ENCODE results near the gene CTU2. TPM values are rescaled to one million over a fixed set of nuclear protein-coding genes. Genes with fewer than 3 reads are reported as not detected.

Gene CTU2
- total RNA-seq, 1 donor from 2014 or later: 15.0 TPM

DNA sequence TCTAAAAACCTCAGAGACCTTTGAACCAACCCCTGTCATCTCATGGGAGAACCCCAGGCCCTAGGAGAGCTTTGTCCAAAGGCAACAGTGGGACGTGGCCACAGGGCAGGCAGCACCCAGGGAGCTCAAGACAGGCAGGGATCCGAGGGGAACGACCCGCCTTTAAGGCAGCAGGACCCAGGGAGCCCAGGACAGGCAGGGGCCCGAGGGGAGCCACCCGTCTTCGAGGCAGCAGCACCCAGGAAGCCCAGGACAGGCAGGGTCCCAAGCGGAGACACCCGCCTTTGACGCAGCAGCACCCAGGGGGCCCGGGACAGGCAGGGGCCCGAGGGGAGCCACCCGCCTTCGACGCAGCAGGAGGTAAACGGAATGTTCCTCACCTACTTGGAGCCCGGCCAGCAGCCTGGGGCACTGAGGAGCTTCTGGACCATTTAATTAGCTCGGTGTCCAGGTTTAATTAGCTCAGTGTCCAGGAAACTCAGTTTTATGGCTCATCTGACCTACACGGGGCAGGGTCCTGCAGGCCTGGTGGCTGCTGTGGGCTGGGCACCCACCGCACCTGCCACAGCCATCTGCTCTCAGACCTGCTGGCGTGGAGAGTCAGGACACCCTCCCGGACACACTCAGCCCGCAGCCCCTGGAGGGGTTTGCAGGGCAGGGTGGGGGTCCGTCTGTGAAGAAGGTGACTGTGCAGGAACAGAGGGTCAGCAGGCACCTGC is 54.3 kb downstream of the CTU2 start:
- no peak for DNase-seq (ENCODE audit: low spot score)

DNA sequence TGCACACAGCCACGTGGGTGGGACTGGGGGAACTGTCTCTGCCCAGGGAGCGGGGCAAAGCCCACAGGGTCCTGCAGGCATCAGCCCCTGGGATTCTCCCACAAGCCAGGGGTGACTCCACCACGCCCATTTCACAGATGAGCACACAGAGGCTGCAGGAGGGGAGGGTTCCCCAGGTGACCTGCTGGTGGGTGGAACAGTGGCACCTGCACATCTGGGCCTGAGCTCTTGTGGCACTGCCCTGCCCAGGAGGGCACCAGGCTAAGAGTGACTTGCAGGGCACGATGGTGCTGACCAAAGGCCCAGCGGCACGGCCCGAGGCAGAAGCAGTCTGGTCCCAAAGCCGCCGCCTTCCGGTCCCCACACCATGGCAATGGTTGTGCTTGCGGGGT is 54.8 kb downstream of the CTU2 start:
- no peak for DNase-seq (ENCODE audit: low spot score)

DNA sequence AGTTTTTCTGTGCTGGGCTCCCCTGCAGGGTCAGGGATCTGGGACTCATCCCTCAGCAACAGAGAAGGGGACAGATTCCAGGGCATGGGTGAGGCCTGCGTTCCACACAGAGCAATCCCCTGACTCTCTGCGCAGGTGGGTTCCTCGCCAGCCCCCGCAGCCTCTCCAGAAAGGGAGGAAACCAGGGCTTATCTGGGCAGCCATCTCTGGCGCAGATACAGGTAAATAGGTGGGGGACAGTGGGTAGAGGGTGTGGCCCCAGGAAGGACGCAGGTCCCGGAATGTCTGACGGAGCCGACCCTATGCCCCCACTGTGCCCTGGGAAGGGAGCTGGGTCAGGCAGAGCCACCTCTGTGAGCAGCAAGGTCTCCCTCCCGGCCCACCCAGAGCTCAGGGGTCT is 55.5 kb downstream of the CTU2 start:
- DNase-seq (ENCODE audit: low spot score): no peak

DNA sequence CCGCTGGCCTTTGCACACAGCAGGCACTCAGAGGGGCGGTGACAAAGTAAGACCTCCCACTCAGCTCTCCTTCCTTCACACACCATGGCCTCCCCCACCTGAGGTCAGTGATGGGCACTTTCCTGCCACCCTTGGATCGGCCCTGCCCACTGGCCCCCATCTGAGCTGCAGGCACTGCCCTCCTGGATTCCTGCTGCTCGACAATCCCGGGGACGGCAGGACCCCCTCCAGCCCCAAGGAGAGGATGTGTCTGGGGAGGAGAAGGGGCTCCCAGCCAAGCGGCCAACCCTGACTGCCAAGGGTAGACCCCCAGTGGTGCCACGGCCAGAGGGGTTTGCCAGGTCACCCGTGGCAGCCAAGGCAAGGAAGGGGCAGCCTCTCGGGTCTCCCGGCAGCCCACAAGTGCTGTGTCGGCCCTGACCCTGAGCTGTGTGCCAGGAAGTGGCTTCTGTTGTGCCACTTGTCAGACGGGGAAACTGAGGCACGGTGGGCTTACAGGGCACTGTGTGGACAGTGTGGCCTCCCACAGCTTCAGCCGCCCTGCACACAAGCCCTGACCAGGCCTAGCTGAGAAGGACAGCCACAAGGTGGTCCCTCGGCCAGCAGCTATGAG is 56.1 kb downstream of the CTU2 start:
- DNase-seq (ENCODE audit: low spot score): no peak

DNA sequence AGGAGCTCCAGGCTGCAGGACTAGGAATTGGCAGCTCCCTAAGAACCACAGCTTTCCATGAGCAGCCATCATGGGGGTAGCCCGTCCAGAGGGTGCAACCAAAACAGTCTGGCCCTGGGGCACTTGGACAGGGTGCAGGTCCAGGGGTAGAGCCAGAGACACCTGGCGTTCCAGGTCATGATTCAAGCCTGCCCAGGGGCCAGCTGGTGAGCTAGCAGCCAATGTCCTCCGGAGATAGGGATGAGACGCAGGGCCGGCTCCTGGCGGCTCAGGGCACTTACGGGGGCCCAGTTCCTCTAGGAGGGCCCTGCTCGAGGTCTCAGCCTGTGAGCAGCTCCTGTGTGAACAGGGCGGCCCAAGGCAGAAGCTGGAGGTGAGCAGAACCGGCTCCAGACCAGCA is 56.6 kb downstream of the CTU2 start:
- no peak for DNase-seq (ENCODE audit: low spot score)

DNA sequence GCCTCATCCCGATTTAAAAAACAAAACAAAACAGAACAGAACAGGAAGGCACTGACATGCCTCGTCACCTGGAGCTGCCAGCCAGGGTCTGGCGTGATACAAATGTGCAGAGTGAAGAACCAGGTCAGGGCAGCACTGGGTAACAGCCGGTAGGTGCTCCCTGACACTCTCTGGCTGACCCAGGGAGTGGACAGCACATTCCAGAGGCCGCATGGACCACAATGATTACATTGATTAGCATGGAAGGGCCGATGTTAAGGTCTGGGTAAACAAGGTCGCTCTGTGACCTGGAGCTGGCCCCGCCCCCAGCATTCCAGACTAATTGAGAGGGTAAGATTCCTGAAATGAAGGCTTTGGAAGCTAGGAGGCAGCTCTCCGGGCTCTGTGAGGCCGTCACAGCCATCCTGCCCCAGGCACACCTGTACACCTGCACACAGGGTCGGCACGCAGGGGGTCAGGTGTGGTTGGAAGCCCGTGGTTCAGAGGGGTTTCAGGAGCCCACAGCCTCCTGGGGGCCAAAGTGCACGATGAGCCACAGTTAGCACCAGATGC is 57.3 kb downstream of the CTU2 start:
- DNase-seq (ENCODE audit: low spot score): no peak

DNA sequence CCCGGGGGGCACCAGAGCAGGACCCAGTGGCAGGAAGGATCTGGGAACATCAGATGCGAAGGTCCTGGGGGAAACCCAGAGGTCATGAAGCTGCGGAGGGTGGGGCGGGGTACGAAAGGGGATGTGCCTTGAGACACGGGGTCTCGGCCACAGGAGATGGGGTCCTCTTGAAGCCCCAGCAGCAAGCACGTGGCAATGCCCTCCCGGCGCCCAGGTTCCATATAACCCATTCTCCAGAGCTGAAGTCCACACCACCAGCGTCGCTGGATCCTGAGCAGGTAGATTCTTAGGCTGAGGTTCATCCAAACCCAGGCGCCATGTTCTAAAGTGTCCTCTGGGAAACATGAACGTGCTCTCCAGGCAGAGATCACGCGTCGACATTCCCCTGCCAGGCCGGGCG is 57.8 kb downstream of the CTU2 start:
- no peak for DNase-seq (ENCODE audit: low spot score)

DNA sequence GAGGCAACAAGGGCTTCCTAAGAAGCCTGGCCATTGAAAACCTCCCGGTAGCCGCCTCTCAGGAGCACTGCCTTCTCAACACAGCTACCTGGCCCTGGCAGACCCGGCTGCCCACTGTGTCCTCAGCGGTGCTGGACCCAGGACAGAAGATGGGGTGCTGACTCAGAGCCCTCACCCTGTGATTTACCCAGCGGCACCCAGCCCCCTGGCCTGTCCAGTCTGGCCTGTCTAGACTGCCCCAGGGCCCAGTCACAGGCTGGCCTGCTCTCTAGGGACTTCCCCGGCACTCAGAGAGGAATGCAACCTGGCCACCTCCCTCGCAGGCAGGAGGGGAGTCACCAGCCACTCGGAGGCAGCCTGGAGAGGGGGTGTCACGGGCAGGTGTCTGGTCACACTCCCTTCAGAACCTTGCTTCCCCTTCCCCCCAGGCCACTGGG is 58.6 kb downstream of the CTU2 start:
- DNase-seq (ENCODE audit: low spot score): no peak

Other genes with a start within 250 kb of the CTU2 start
- 43.4 TPM for gene ZC3H18, start 136.1 kb upstream of the CTU2 start, total RNA-seq
- gene IL17C, start 67.9 kb upstream of the CTU2 start, total RNA-seq: not detected
- 271 TPM for gene CYBA, start 55.5 kb upstream of the CTU2 start, total RNA-seq
- gene MVD, start 43.4 kb upstream of the CTU2 start, total RNA-seq: 126 TPM
- 1.9 TPM for gene SNAI3, start 20.0 kb upstream of the CTU2 start, total RNA-seq
- gene RNF166, start 95 bp upstream of the CTU2 start, total RNA-seq: 28.4 TPM
- gene PIEZO1, start 78.7 kb downstream of the CTU2 start, total RNA-seq: 108 TPM
- gene CDT1, start 97.3 kb downstream of the CTU2 start, total RNA-seq: 3.2 TPM
- 104 TPM for gene APRT, start 105.4 kb downstream of the CTU2 start, total RNA-seq
- 56.1 TPM for gene GALNS, start 150.4 kb downstream of the CTU2 start, total RNA-seq
- gene TRAPPC2L, start 150.6 kb downstream of the CTU2 start, total RNA-seq: 53.8 TPM
- gene PABPN1L, start 160.2 kb downstream of the CTU2 start, total RNA-seq: not detected

Measured in mucosa of gallbladder (tissue), 1 donor.